Dermis microvascular lymphatic vessel endothelial cell (primary cell): ENCODE data around the gene TOR2A. TPM values are rescaled to one million over a fixed set of nuclear protein-coding genes. Genes with fewer than 3 reads are reported as not detected.
A peak's percentile ranks its signal among the peaks of the same experiment; 100 is the strongest.
"Not testable (repeated sequence)": the region's sequence is repeated elsewhere in the genome, so short reads cannot be mapped to it uniquely, and the experiment has no call there.

Source experiments
- DNase-seq, 2 donors: peaks; one replicate each; pipeline versions ENCODE4 v3.0.0 to v3.0.0-alpha.2; 2010; ENCODE audit warnings: low read depth in 2 of 2
- total RNA-seq: library from RNA; depleted of rRNA; stranded (reverse); fragments of >200 nt; gene quantifications from 2 replicates; pipeline ENCODE4 v1.2.1, GENCODE V29; 2014

The TOR2A gene
- total RNA-seq = 5.3 and 7.6 TPM in 2 replicates

DNA sequence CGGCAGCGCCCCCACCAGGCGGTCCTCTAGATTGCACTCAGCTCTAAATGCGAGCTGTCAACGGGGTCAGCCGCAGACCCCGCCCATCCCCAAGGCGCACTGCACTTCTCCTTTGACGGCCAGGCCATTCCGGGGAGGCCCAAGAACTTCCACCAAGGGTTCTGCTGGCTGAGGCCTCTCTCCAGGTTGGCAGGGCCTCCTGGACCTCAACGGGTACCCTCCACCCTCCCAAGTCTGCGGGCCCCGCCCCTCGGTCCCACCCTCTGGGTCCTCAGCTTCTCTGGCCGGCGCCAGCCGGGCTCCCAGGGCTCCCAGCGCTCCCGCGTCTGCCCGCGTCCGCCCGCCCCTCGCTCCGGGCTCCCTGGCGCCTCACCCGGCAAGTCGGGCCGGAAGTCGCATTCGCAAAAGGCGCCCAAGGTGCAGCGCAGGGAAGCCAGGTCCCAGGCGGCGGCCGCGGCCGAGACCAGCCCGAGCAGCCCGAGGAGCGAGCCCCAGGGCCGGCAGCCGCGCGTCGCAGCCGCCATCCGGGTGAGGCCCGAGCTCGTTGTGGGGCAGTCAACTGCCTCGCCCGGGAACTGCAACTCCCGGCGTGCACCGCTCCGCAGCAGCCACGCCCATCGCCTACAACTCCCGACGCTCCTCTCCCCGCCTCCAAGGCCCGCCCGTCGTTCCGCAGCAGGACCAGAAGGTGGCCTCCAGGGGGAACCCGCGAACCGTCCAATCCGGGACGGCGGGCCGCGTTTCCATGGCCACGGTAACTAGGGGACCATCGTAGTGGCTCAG is at the start of gene TOR2A:
Gene TOR2A (minus strand): TSS at position 548 of the 783 bp plus-strand sequence. CDS start 24 bp downstream, at position 524.
- peak; percentile 94 to 99 for DNase-seq

DNA sequence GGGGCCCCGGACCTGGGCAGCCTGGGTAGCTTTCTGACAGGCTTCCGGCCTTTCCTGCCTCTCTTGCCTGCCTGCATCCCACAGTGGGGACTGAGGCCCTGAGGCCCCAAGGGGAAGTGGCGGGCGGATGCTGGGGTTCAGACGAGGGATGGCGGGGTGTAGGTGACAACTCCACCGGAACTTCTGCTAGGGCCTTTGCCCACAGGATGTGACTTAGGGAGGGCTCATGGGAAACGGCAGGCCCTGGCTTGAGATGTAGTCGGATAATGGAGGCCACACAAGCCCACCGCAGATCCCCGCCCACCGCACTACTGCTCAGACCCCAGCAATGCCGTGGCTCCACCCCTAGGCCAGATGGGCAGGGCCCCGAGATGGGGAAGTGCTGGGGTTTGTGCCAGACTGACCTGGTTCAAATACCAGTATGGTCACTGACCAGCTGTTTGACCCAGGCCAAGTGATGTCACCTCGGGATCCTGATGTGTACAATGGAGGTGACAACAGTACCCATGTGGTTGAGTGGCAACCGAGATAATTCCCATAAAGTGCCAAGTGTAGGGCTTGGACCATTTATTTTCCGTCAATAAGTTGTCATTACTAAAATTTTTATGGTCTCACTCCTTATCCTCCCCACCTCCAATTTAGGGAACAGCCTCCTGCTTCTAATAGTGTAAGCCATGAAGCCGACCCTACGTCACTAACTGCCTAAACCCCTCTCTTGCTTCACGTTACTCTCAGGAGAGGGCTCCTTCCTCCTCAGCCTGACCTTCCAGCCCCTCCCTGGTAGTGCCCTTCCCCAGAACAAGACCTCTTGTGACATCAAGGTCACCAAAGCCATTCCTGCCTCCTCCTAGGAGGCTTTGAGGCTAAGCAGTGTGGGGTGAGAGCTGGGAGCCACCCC is 48.3 kb upstream of the TOR2A start:
- DNase-seq = peak; percentile 59 to 84

DNA sequence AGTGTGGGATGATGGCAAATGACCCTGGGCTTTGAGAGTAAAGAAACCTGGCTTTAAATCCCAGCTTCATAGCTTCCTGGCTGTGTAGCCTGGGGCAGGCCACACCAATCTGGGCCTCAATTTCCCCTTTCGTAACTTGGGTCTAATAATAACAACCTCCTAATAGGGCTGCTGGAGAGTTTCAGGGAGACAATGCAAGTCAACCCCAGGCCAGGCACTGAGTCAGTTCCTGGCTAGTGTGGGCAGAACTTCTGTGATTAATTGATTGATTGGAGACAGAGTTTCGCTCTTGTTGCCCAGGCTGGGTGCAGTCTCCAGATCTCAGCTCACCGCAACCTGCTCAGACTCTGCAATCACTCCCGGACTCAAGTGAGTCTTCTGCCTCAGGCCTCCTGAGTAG is 46.7 kb upstream of the TOR2A start:
- peak in 1 of 2 donors; percentile 49 for DNase-seq

DNA sequence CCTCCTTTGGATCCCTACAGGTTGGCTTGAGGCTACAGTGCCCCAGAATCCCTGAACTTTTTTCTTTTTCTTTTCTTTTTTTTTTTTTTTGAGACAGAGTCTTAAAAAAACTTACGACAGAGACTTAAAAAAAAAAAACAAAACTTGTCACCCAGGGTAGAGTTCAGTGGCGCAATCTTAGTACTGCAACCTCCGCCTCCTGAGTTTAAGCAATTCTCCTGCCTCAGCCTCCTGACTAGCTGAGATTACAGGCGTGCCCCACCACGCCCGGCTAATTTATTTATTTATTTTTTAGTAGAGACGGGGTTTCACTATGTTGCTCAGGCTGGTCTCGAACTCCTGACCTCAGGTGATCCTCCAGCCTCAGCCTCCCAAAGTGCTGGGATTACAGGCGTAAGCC is 45.8 kb upstream of the TOR2A start:
- DNase-seq = not testable (repeated sequence)

DNA sequence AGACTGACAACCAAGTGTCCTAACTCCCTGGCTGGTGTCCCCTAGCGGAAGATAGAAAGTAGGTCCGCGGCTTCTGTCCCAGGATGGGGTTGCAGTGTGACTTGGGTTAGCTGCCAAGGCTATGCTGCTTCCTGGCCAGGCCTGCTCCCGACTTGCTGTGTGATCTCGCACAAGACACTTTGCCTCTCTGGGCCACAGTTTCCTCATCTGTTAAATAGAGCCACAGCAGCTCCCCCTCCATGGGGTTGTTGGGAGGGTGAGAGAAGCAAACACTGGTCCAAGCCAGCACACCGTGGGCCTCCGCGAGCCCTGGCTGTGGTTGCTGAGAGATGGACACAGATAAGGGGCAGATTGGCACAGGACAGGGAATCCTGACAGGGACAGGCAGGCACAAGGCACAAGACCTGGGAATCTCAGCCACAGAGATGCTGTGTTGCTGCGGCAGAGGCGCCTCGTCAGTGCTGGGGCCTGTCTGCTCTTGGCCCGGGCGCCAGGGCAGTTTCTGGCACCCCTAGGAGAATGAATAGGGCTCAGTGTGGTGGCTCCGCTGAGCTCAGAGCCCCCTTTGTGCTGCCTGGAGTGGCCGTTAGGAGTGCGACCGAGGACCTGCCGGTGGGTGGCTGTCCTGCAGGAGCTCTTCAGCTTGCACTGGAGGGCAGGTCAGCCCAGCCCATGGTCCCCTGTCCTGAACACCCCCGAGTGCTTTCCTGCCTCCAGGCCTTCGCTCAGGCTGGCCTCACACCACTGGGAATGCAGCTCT is 45.2 kb upstream of the TOR2A start:
- no peak for DNase-seq

DNA sequence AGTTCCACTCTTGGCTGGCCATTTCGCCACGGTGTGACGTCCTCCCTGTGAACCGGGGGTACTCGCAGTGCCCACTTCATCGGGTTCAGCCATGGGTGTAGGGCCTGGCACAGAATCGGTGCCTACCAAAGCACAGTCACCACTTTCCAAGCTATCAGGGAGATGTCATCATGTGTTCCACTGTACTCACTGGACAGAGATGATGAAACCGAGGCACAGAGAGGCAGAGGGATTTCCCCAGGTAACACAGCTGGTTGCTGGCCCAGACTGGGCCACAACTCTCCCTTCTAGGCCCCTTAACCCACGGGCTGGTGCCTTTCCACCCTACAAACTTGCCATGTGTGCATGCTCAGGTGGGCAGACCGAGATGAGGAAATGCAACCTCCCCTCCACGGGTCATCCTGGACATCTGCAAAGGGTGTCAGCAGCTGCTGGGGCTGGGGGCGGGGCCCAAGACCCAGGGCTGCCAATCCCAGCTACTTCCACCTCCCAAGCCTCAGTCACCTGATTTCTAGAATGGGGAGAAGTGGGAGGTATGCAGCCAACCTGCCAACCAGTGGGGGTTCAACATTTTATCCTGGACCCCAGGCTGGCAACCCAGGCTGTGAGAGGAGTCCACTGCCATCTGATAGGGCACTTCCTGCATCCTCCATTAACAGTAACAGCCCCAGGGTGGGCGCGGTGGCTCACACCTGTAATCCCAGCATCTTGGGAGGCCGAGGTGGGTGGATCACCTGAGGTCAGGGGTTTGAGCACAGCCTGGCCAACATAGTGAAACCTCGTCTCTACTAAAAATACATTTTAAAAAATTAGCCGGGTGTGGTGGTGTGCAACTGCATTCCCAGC is 44.3 kb upstream of the TOR2A start:
- no peak for DNase-seq

DNA sequence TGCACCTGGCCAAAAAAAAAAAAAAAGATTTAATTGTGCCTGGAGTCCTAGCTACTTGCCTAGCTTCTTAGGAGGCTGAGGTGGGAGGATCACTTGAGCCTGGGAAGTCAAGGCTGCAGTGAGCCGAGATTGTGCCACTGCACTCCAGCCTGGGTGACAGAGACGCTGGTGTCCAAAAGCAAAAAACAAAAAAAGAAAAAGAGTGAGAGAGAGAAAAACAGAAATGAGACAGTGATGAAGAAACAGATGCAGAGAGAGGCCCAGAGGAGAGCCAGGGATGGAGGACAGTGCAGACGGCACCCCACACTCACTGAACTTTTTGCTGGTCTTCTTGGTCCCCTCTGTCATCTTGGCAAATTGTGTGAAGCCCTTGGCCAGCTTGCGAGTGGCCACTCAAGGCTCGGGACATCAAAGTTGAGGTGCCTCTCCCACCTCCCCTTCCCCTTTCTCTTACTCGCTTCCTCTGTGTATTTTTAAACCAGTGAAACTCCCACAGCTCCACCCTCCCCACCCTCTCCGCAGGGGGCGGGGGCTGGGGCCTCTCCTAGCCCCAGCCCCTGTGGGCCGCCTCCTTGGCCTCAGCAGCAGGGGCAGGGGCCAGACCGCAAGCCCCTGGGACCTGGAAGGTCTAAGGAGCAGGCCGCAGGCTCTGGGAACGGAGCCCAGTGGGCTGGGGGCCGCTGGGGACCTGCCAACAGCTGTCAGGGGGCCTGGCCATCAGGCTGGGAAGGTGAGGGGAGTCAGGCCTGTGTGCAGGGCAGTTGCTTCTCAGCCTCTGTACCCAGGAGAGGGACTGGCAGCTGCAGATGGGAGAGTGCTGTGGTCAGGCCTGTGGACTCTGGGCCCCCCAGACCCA is 43.4 kb upstream of the TOR2A start, which contains the start of gene SH2D3C:
Gene SH2D3C (minus strand): TSS at position 387 of the 856 bp plus-strand sequence. CDS start 39 bp downstream, at position 348.
- DNase-seq = no peak

DNA sequence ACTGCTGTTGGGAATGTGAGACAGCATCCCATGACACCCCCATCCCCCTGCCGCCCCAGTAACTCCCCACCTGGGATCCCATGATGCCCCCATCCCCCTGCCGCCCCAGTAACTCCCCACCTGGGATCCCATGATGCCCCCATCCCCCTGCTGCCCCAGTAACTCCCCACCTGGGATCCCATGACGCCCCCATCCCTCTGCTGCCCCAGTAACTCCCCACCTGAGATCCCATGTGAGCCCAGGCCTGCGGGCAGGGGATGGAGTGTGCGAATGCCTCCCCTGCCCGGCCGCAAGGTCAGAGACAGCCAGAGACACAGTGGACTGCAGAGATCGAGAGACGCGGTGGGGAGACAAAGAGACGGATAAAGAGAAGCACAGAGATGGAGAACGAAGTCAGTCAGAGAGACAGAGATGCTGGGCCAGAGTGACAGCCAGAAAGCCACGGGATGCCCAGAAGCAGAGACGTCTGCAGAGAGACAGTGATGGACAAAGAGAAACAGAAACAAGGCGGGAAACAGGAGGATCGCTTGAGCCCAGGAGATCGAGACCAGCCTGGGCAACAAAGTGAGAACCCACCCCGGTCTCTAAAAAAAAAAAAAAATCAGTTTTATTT is 42.4 kb upstream of the TOR2A start:
- no peak for DNase-seq

DNA sequence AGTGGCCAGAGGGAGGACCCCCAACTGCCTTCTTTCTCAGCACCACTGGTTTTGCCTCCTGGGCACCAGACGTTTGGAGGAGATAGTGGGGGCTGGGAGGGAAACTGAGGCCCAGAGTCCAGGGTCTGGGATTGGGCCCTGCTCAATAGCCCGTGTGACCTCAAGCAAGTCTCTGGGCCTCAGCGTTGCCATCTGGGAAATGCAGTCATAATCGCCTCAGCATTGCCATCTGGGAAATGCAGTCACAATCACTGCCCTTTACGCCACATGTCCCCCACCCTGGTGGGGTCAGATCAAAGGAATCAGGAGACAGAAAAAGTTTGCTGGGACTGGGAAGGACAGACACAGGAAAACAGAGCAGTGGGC is 41.8 kb upstream of the TOR2A start:
- no peak for DNase-seq

DNA sequence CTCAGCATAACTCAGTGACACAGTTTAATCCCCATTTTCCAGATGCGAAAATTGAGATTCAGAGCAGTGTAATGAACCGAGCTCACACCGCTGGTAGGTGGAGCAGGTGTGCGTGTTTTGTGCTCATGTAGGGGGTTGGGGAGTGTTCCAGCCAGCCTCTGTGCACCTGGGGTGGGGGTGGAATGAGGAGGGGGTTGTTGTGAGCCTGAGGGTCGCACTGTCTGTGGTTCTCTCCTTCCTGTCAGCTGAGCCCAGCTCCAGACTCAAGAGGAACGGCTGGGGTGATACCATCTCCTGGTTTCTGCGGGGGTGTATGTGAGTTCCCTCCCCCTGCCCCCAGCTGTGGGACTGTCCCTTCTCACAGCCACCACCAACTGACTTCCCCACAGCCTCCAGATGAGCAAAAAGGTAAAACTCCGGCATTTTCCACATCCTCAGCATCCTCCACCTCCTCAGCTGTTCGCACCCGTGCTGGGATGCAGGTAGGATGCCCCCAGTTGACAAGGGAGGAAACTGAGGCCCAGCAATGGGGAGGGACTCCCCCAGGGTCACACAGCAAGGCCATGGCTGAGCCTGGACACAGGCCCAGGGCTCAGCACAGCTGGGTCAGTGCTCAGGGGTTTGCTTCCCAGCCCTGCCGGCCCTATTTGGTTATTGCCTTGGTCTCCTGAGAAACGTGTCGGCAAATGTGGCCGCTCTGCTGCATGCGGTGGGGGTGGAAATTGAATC is 41.3 kb upstream of the TOR2A start:
- DNase-seq = no peak

DNA sequence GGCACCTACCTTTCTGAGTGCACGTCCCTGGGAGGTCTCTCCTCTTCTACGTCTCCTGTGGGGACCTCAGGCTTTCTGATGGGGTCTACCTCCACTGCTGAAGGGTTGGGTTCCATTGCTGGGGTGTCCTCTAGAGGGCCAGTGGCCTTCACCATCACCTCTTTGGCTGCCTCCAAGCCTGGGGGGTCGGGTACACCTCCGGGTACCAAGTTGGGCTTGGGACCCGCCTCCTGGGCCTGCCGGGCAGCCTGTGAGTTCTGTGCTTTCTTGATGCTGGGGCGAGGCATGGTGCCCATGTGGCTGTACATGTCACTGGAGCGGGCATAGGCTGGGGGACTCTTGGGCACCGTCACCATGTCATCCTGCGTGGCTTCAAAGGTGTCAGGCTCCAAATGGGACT is 38.9 kb upstream of the TOR2A start:
- DNase-seq = no peak

DNA sequence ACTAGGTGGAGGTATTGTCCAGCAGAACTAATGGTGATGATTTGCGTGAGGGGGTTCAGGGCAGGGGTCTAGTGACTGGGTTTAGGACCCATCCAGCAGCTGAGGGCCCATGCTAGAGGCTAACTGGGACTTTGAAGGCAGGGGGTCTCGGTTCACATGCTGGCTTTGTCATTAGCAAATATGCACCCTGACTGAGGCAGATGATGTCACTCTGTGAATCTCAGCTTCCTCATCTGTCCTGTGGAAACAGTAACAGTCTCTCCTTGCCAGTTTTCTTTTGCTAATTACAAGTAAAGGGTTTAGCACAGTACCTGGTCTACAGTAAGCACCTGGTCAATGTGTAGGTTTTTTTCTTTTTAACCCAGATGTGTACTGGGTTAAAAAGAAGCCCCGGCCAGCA is 38.2 kb upstream of the TOR2A start:
- no peak for DNase-seq

DNA sequence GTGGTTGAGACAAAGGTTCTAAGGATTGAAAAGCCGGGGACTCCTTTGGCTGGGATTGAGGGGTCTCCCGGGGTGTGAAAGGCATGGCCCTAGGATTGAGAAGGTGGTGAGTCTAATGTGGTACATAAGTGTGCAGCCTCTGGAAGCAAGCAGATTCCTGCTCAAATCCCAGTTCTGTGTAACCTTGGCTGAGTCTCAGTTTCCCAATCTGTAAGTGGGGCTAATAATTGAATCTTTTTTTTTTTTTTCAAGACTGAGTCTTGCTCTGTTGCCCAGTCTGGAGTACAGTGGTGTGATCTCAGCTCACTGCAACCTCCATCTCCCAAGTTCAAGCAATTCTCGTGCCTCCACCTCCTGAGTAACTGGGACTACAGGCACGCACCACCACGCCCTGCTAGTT is 37.5 kb upstream of the TOR2A start:
- DNase-seq = no peak

DNA sequence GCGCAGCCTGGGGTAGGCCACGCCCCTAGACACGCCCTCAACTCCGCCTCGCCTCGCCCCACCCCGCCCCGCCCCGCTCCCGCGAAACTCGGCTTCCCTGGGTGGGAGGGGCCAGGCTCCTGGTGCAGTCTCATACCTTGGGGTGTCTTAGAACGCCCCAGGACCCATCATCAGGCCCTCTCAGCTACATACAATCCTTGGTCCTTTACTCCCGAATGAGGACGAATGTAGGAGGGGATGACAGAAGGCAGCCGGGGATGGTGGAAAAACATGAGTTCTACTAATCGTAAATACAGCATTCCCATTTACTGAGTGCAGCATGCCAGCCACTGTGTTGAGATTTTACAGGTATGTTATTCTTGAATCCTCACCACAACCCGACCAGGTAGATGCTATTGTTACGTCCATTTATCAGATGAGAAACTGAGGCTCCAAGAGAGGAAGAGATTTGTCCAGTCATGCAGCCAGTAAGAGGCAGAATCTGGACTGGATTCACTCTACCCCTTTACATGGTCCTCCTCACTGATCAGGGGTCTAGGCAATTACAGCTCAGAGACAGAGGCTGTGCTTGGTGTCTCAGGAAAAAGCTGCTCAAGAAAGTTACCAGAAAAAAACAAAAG is 36.6 kb upstream of the TOR2A start:
- DNase-seq = no peak

DNA sequence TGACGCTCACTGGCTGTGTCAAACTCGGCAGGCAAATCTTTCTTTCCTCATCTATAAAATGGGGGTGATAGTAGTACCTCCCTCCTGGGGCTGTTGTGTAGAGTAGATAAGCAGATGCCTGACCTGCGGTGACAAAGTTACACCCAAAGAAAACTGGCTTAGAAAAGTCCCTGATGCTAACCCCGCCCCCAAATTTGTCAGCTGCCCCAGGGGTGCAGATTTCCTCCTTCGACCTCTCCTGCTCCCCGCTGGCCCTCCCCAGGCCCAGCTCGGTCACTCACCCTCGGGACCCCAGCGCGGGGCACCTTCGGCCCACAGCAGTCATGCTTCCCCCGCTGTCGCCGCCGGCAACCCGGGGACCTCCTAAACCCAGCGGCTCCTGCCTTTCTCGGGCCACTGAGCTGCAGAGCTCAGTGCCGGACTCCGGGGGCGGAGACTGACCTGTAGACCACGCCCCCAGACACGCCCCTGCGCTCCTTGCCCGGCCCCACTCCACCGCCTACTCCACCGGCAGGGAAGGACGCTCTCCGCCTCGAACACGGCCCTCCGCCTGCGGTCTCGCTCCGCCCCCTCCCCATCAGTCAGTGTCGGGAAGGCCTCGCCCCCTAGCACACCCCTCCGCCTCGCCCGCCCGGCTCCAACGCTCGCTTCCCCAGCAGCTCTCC is 35.9 kb upstream of the TOR2A start:
- DNase-seq = peak; percentile 96 to 99

DNA sequence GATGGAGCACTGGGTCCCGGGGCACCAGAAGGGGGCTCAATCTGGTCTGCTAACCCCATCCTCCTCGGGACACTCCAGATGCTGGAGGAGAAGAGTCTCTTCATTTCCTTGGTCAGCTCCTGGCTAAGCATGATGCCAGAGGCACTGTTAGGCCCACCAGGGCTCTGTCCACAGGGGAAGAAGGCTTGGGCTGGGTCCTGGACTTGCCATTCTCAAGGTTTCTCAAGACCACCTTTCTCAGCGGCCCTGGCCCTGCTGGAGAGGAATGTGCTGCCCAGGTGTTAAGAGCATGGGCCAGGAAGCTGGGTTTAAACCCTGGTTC is 35.5 kb upstream of the TOR2A start:
- no peak for DNase-seq

DNA sequence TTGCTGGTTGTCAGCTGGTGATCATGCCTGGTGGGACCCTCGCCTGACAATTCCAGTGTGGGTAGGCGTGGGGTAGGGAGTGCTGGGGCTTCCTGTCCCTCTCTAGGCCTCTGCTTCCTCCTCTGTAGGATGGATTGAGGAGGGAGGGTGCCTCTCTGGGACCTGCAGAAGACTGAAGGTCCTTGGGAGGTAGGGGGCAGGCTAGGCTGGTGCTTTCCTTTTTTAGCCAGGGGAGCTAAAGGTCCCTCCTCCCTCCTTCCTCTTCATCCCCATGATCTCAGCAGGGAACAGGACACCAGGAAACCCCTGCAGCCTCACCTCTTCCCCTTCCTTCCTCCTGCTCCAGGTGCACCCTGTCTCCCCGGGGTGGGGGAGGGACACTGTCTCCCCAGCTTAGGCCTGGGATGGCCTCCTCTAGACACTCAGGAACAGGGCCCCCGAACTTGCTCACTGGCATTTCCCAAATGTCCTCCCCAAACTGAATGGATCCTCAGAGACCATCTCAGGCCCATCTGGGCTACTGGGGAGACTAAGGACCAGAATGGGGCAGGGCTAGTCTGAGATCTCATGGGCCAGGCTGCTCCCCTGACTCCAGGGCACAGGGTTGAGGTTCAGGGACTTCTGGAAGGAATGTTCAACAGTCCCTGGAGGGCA is 35.0 kb upstream of the TOR2A start:
- DNase-seq = peak; percentile 85 to 92
